ENCODE measurements around the gene AKAP6. TPM values are rescaled to one million over a fixed set of nuclear protein-coding genes. Genes with fewer than 3 reads are reported as not detected.
A peak's percentile ranks its signal among the peaks of the same experiment; 100 is the strongest.
"Not testable (repeated sequence)": the region's sequence is repeated elsewhere in the genome, so short reads cannot be mapped to it uniquely, and the experiment has no call there.

The AKAP6 gene
- total and polyA plus RNA-seq, 5 donors, result 15.8 to 138 (median 115) TPM

GRCh38 chr14:32449648-32450047 is 120.5 kb downstream of the AKAP6 start:
- no peak for ATAC-seq
- intact Hi-C loops (cut with DNase I), result no loop called here

GRCh38 chr14:32450919-32451675 is 122.0 kb downstream of the AKAP6 start:
- intact Hi-C loops (cut with DNase I), result no loop called here
- WGBS, result 36% methylated on average over 2 of the region's 2 CpGs
- no peaks in the 10 kb centered on the region for H3K9me3 ChIP-seq (ENCODE audit: control insufficient read depth, low read length)
- H3K27ac ChIP-seq (ENCODE audit: low read length), result no peak overlapping the region
- H3K27me3 ChIP-seq (ENCODE audit: control insufficient read depth, insufficient read depth), result no peaks in the 10 kb centered on the region
- ATAC-seq (no peak), DNase-seq (no peak)
- no peak overlapping the region for H3K4me3 ChIP-seq (ENCODE audit: low read length)
- H3K4me1 ChIP-seq (ENCODE audit: control insufficient read depth, insufficient read depth, low read length), result peaks cover 2% of the 10 kb centered on the region

More at GRCh38 chr14:32449648-32450047, 120.5 kb downstream of the AKAP6 start:
- DNase-seq, result no peak
- Histone ChIP-seq H3K4me1 (ENCODE audit: control insufficient read depth, insufficient read depth, low read length) (peaks cover 2% of the 10 kb centered on the region), H3K4me3 (ENCODE audit: low read length) (no peak overlapping the region), H3K27me3 (ENCODE audit: control insufficient read depth, insufficient read depth) (no peaks in the 10 kb centered on the region), H3K27ac (ENCODE audit: low read length) (no peak overlapping the region), H3K9me3 (ENCODE audit: control insufficient read depth, low read length) (no peaks in the 10 kb centered on the region)
- WGBS, result 47% methylated on average over 1 of the region's 1 CpG

- H3K27ac ChIP-seq (ENCODE audit: low read length), result peak overlapping the region; percentile 58
These were observed 125.0 kb downstream of the AKAP6 start for GRCh38 chr14:32453857-32454810.

GRCh38 chr14:32457213-32457920 is 128.3 kb downstream of the AKAP6 start:
- peaks cover 2% of the 10 kb centered on the region for H3K4me1 ChIP-seq (ENCODE audit: control insufficient read depth, insufficient read depth, low read length)
- 22% methylated on average over 5 of the region's 5 CpGs for WGBS
- H3K27me3 ChIP-seq (ENCODE audit: control insufficient read depth, insufficient read depth), result no peaks in the 10 kb centered on the region
- H3K4me3 ChIP-seq (ENCODE audit: low read length), result no peak overlapping the region
- ATAC-seq (peak; percentile 96 to 98), DNase-seq (peak; percentile 60 to 77 (median 75))
- intact Hi-C loops (cut with DNase I), result no loop called here
- H3K27ac ChIP-seq (ENCODE audit: low read length), result peak overlapping the region; percentile 86
- no peaks in the 10 kb centered on the region for H3K9me3 ChIP-seq (ENCODE audit: control insufficient read depth, low read length)

More at GRCh38 chr14:32453857-32454810, 125.0 kb downstream of the AKAP6 start:
- DNase-seq, result no peak
- Histone ChIP-seq H3K27me3 (ENCODE audit: control insufficient read depth, insufficient read depth) (no peaks in the 10 kb centered on the region), H3K4me1 (ENCODE audit: control insufficient read depth, insufficient read depth, low read length) (peaks cover 2% of the 10 kb centered on the region), H3K4me3 (ENCODE audit: low read length) (no peak overlapping the region), H3K9me3 (ENCODE audit: control insufficient read depth, low read length) (no peaks in the 10 kb centered on the region)
- intact Hi-C loops (cut with DNase I), result no loop called here
- WGBS, result 67% methylated on average over 9 of the region's 9 CpGs
- ATAC-seq, result no peak

GRCh38 chr14:32458720-32459119 is 129.6 kb downstream of the AKAP6 start:
- no peak overlapping the region for H3K27ac ChIP-seq (ENCODE audit: low read length)
- no peak for DNase-seq
- no peak overlapping the region for H3K4me3 ChIP-seq (ENCODE audit: low read length)
- no peaks in the 10 kb centered on the region for H3K9me3 ChIP-seq (ENCODE audit: control insufficient read depth, low read length)
- no peak for ATAC-seq
- 79% methylated on average over 3 of the region's 3 CpGs for WGBS
- no peaks in the 10 kb centered on the region for H3K27me3 ChIP-seq (ENCODE audit: control insufficient read depth, insufficient read depth)
- intact Hi-C loops (cut with DNase I), result no loop called here
- H3K4me1 ChIP-seq (ENCODE audit: control insufficient read depth, insufficient read depth, low read length), result peaks cover 2% of the 10 kb centered on the region

GRCh38 chr14:32460267-32460666 is 131.2 kb downstream of the AKAP6 start:
- Histone ChIP-seq H3K4me1 (ENCODE audit: control insufficient read depth, insufficient read depth, low read length) (no peaks in the 10 kb centered on the region), H3K9me3 (ENCODE audit: control insufficient read depth, low read length) (no peaks in the 10 kb centered on the region), H3K4me3 (ENCODE audit: low read length) (no peak overlapping the region), H3K27ac (ENCODE audit: low read length) (no peak overlapping the region), H3K27me3 (ENCODE audit: control insufficient read depth, insufficient read depth) (no peaks in the 10 kb centered on the region)
- ATAC-seq (no peak), DNase-seq (no peak)
- WGBS, result 74% methylated on average over 4 of the region's 4 CpGs
- intact Hi-C loops (cut with DNase I), result no loop called here

- ATAC-seq; H3K4me3 ChIP-seq (ENCODE audit: low read length); DNase-seq; H3K27ac ChIP-seq (ENCODE audit: low read length); H3K4me1 ChIP-seq (ENCODE audit: control insufficient read depth, insufficient read depth, low read length); intact Hi-C loops (cut with DNase I); H3K27me3 ChIP-seq (ENCODE audit: control insufficient read depth, insufficient read depth); H3K9me3 ChIP-seq (ENCODE audit: control insufficient read depth, low read length): not testable (repeated sequence)
- 73% methylated on average over 4 of the region's 4 CpGs for WGBS
These were observed 133.5 kb downstream of the AKAP6 start for GRCh38 chr14:32462553-32462952.

GRCh38 chr14:32468955-32469354 is 139.9 kb downstream of the AKAP6 start:
- Histone ChIP-seq H3K27ac (ENCODE audit: low read length) (no peak overlapping the region), H3K9me3 (ENCODE audit: control insufficient read depth, low read length) (no peaks in the 10 kb centered on the region), H3K4me1 (ENCODE audit: control insufficient read depth, insufficient read depth, low read length) (peaks cover 4% of the 10 kb centered on the region), H3K4me3 (ENCODE audit: low read length) (no peak overlapping the region), H3K27me3 (ENCODE audit: control insufficient read depth, insufficient read depth) (no peaks in the 10 kb centered on the region)
- 2% methylated on average over 2 of the region's 2 CpGs for WGBS
- DNase-seq (no peak), ATAC-seq (peak; percentile 63 to 80)
- intact Hi-C loops (cut with DNase I), result loop anchor here in 1 of 4 donors (5.0 kb wide), 1 partner anchor 212 kb away; no protein-coding TSS in a partner anchor

- intact Hi-C loops (cut with DNase I), result loop anchor here in 2 of 4 donors (5.0 to 10.0 kb wide), 3 partner anchors 212 to 395 kb away; partner anchors contain the start of gene ARHGAP5 (in 1 of the 2)
- ATAC-seq (peak; percentile 59 to 60), DNase-seq (no peak)
- 13% methylated on average over 5 of the region's 5 CpGs for WGBS
- no peak overlapping the region for H3K27ac ChIP-seq (ENCODE audit: low read length)
- H3K27me3 ChIP-seq (ENCODE audit: control insufficient read depth, insufficient read depth), result no peaks in the 10 kb centered on the region
- H3K4me1 ChIP-seq (ENCODE audit: control insufficient read depth, insufficient read depth, low read length), result peaks cover 4% of the 10 kb centered on the region
- no peaks in the 10 kb centered on the region for H3K9me3 ChIP-seq (ENCODE audit: control insufficient read depth, low read length)
- H3K4me3 ChIP-seq (ENCODE audit: low read length), result no peak overlapping the region
These were observed 140.5 kb downstream of the AKAP6 start for GRCh38 chr14:32469388-32470160.

- Histone ChIP-seq H3K27me3 (ENCODE audit: control insufficient read depth, insufficient read depth) (no peaks in the 10 kb centered on the region), H3K4me3 (ENCODE audit: low read length) (no peak overlapping the region), H3K9me3 (ENCODE audit: control insufficient read depth, low read length) (no peaks in the 10 kb centered on the region), H3K4me1 (ENCODE audit: control insufficient read depth, insufficient read depth, low read length) (peaks cover 4% of the 10 kb centered on the region), H3K27ac (ENCODE audit: low read length) (no peak overlapping the region)
- intact Hi-C loops (cut with DNase I), result loop anchor here in 2 of 4 donors (10.0 kb wide), 2 partner anchors 215 to 395 kb away; partner anchors contain the start of gene ARHGAP5 (in 1 of the 2)
- ATAC-seq, result no peak
- 43% methylated on average over 4 of the region's 4 CpGs for WGBS
- no peak for DNase-seq
These were observed 141.1 kb downstream of the AKAP6 start for GRCh38 chr14:32470161-32470715.

Measured in right cardiac atrium (tissue), 5 donors.